ENCODE measurements around the gene IVD. TPM values are rescaled to one million over a fixed set of nuclear protein-coding genes. Genes with fewer than 3 reads are reported as not detected.

Gene IVD
- total RNA-seq, 2 experiments from 2014 or later: 77.7 to 79.9 TPM

Other genes with a start within 250 kb of the IVD start
- gene BUB1B, start 244.7 kb upstream of the IVD start, total RNA-seq: 10 to 100 TPM; 91.9 to 94.9 TPM
- 1 to 10 TPM; 1.2 to 1.4 TPM for gene PAK6, start 166.7 kb upstream of the IVD start, total RNA-seq
- gene ANKRD63, start 122.7 kb upstream of the IVD start, total RNA-seq: under 1 TPM in 1 of 2 experiments, not detected in 1; 0.37 TPM
- gene PLCB2, start 97.9 kb upstream of the IVD start, total RNA-seq: 100 to 1,000 TPM; 133 to 160 TPM
- gene INAFM2, start 82.1 kb upstream of the IVD start, total RNA-seq: 1 to 10 TPM; 8.7 to 9.4 TPM
- under 1 TPM; 0.76 to 0.84 TPM for gene CCDC9B, start 64.9 kb upstream of the IVD start, total RNA-seq
- gene PHGR1, start 54.8 kb upstream of the IVD start, total RNA-seq: not detected
- gene DISP2, start 47.6 kb upstream of the IVD start, total RNA-seq: 1 to 10 TPM in 1 of 2 experiments, under 1 TPM in 1; 0.82 to 2.6 TPM
- 10 to 100 TPM; 71.1 to 74.1 TPM for gene KNSTRN, start 23.1 kb upstream of the IVD start, total RNA-seq
- 10 to 100 TPM; 25.7 to 26.3 TPM for gene BAHD1, start 35.2 kb downstream of the IVD start, total RNA-seq
- gene CHST14, start 65.2 kb downstream of the IVD start, total RNA-seq: 10 to 100 TPM; 12.1 to 12.6 TPM
- gene CCDC32, start 159.2 kb downstream of the IVD start, total RNA-seq: 10 to 100 TPM; 24.7 to 27.0 TPM
- gene RPUSD2, start 163.5 kb downstream of the IVD start, total RNA-seq: 10 to 100 TPM; 14.1 to 15.6 TPM
- 10 to 100 TPM; 61.4 to 65.4 TPM for gene KNL1, start 188.5 kb downstream of the IVD start, total RNA-seq

Measured in activated CD8-positive, alpha-beta T cell treated with anti-CD3 and anti-CD28 coated beads, Interleukin-2, amount 10 ng/mL, durations not matched to agents 7 days and 5 days (primary cell).